Endothelial cell of umbilical vein (primary cell): ENCODE data around the gene COQ3. TPM values are rescaled to one million over a fixed set of nuclear protein-coding genes. Genes with fewer than 3 reads are reported as not detected.

Experiments
- BruUV-seq: library from RNA; stranded (reverse); fragments of 400-500 nt; replicated peaks from 2 replicates; lab custom pipeline; 2021; lab: Mats Ljungman, UMichigan
- CTCF ChIA-PET: fragments of 300-600, 350-600 bp; sonication (Branson Sonifier 250); formaldehyde crosslinking; loops from one replicate; lab custom pipeline; 2021; ENCODE audit warnings: antibody characterized with exemption, inconsistent platforms; lab: Charles Lee
- POLR2A ChIA-PET: fragments of 300-600, 350-600 bp; sonication (Branson Sonifier 250); formaldehyde crosslinking; loops from one replicate; lab custom pipeline; 2021; ENCODE audit warnings: antibody characterized with exemption, inconsistent platforms; lab: Charles Lee
- DNase-seq: peaks from one replicate; pipeline ENCODE4 v3.0.0-alpha.2; 2011; ENCODE audit warnings: low read depth, low spot score
- FAIRE-seq: peaks from 2 replicates; lab custom pipeline; 2011; peaks lifted over from hg19 to GRCh38; lab: Jason Lieb, UNC
- H2AFZ ChIP-seq: 2 replicates; pipeline ENCODE4 v1.6.0; 2012; ENCODE audit warnings: low read depth, low read length, control low read depth, inconsistent platforms
- H3K27ac ChIP-seq: 2 replicates; pipeline ENCODE4 v1.5.1; 2011; ENCODE audit warnings: low read depth, mild to moderate bottlenecking, control low read depth, low read length, moderate library complexity; ENCODE audit not compliant: insufficient read depth
- H3K27me3 ChIP-seq, 2 experiments: 2 replicates each; pipeline versions ENCODE4 v1.6.0 to v1.6.1; 2011; ENCODE audit warnings: low read length in 2 of 2, mixed read lengths in 1 of 2; ENCODE audit not compliant: control insufficient read depth in 2 of 2, insufficient read depth in 2 of 2
- H3K36me3 ChIP-seq, 2 experiments: 2 replicates in 1 of 2; 3 replicates in 1 of 2; pipeline ENCODE4 v1.5.1; 2011; ENCODE audit warnings: low read length in 2 of 2, mild to moderate bottlenecking in 1 of 2, moderate library complexity in 1 of 2; ENCODE audit not compliant: control insufficient read depth in 2 of 2, insufficient read depth in 2 of 2; ENCODE audit errors: extremely low read depth in 1 of 2
- H3K4me1 ChIP-seq: 3 replicates; pipeline ENCODE4 v1.5.1; 2011; ENCODE audit warnings: mild to moderate bottlenecking, low read length; ENCODE audit not compliant: control insufficient read depth, insufficient read depth; ENCODE audit errors: extremely low read depth
- H3K4me2 ChIP-seq: 2 replicates; pipeline ENCODE4 v1.6.1; 2011; ENCODE audit warnings: low read length, control low read depth, mixed read lengths; ENCODE audit not compliant: insufficient read depth
- H3K4me3 ChIP-seq, 3 experiments: fragments of 200-600 bp in 1 of 3; sonication (generic), shearing (Covaris generic) in 1 of 3; replicated peaks in 1 of 3; 2 replicates each; pipeline ENCODE4 v1.5.1; 2011 to 2016; ENCODE audit warnings: control low read depth in 3 of 3, low read length in 3 of 3, mild to moderate bottlenecking in 2 of 3, inconsistent platforms in 1 of 3, low read depth in 1 of 3, moderate library complexity in 1 of 3; ENCODE audit not compliant: insufficient read depth in 1 of 3
- H3K79me2 ChIP-seq: 2 replicates; pipeline ENCODE4 v1.6.0; 2012; ENCODE audit warnings: low read length, inconsistent platforms; ENCODE audit not compliant: control insufficient read depth, insufficient read depth
- H3K9ac ChIP-seq: replicated peaks from 2 replicates; pipeline ENCODE3; 2011; ENCODE audit warnings: low read length, control low read depth; ENCODE audit not compliant: insufficient read depth; ENCODE audit errors: extremely low read depth
- H3K9me1 ChIP-seq: replicated peaks from 3 replicates; pipeline ENCODE4 v1.6.0; 2011; ENCODE audit warnings: mild to moderate bottlenecking, low read length; ENCODE audit not compliant: control insufficient read depth, insufficient read depth; ENCODE audit errors: extremely low read depth
- H3K9me3 ChIP-seq: replicated peaks from 2 replicates; pipeline ENCODE4 v1.5.1; 2012; ENCODE audit warnings: low read length, inconsistent platforms; ENCODE audit not compliant: control insufficient read depth, insufficient read depth
- H4K20me1 ChIP-seq: replicated peaks from 2 replicates; pipeline ENCODE3; 2011; ENCODE audit warnings: mild to moderate bottlenecking, low read length; ENCODE audit not compliant: control insufficient read depth, insufficient read depth; ENCODE audit errors: extremely low read depth
- EZH2 ChIP-seq: IDR thresholded peaks from 2 replicates; pipeline ENCODE4 v1.6.1; 2012; ENCODE audit warnings: borderline replicate concordance, low read depth, mild to moderate bottlenecking, moderate library complexity, low read length, inconsistent platforms; ENCODE audit not compliant: severe bottlenecking
- FOS ChIP-seq: IDR thresholded peaks from 2 replicates; pipeline ENCODE4 v1.6.1; 2011; ENCODE audit warnings: mild to moderate bottlenecking, low read length, moderate library complexity, borderline replicate concordance; ENCODE audit not compliant: insufficient read depth
- GATA2 ChIP-seq: IDR thresholded peaks from 2 replicates; pipeline ENCODE4 v1.7.0; 2011; ENCODE audit warnings: low read depth, mild to moderate bottlenecking, moderate library complexity, mixed read lengths, low read length; ENCODE audit not compliant: insufficient read length, insufficient read depth
- JUN ChIP-seq: IDR thresholded peaks from 2 replicates; pipeline ENCODE4 v1.6.1; 2011; ENCODE audit warnings: borderline replicate concordance, low read depth; ENCODE audit not compliant: insufficient read length, insufficient read depth
- MYC ChIP-seq: IDR thresholded peaks from one replicate; pipeline ENCODE4 v1.6.1; 2011; ENCODE audit warnings: mild to moderate bottlenecking, low read depth, low read length
- POLR2A ChIP-seq: IDR thresholded peaks from 2 replicates; pipeline ENCODE4 v1.6.1; 2012; ENCODE audit warnings: low read depth, mild to moderate bottlenecking, control low read depth, low read length
- POLR2AphosphoS5 ChIP-seq: IDR thresholded peaks from 2 replicates; pipeline ENCODE4 v1.6.1; 2012; ENCODE audit warnings: low read depth, mild to moderate bottlenecking, control low read depth, low read length, moderate library complexity; ENCODE audit not compliant: insufficient read depth
- dilution Hi-C: fragments of 300-500 bp; cut with MboI; formaldehyde crosslinking; loops from one replicate; pipeline ENCODE4 v1.15.0; 2019; ENCODE audit warnings: low sequenced_read_pairs; ENCODE audit not compliant: extremely low pct_ligation_motif_present
- intact Hi-C: fragments of 100-400 bp; cut with micrococcal nuclease; formaldehyde crosslinking; loops from one replicate; pipeline ENCODE4 v1.10.0; 2022
- polyA plus RNA-seq, 4 experiments: library from polyadenylated mRNA; depleted of rRNA in 3 of 4; stranded (reverse) in 3 of 4; unstranded in 1 of 4; fragments of >200 nt; gene quantifications; 2 replicates each; pipeline versions ENCODE4 v1.2.1 to v1.2.3, GENCODE V29; 2011 to 2012; ENCODE audit warnings: missing spikeins in 1 of 4
- total RNA-seq: library from RNA; stranded (reverse); gene quantifications from 2 replicates; pipeline ENCODE4 v1.2.3, GENCODE V29; 2021
- TF ChIP-seq, protein P1 (sequence below): IDR thresholded peaks from 2 replicates; pipeline ENCODE4 v1.6.1; 2011; ENCODE audit not compliant: insufficient read depth, insufficient read length
- TF ChIP-seq, protein P2 (sequence below), 2 donors: IDR thresholded peaks; 1 replicate in 1 of 2; 2 replicates in 1 of 2; pipeline ENCODE4 v1.5.1; 2011; ENCODE audit warnings: low read length in 2 of 2, mild to moderate bottlenecking in 2 of 2, moderate library complexity in 2 of 2, control low read depth in 1 of 2, inconsistent platforms in 1 of 2, low read depth in 1 of 2; ENCODE audit not compliant: insufficient read depth in 1 of 2; ENCODE audit errors: extremely low read depth in 1 of 2

COQ3 gene
- total and polyA plus RNA-seq, 2 donors (not counting 3 experiments of a cell fraction or from before 2014, with no cell fraction given): 4.0 to 7.5 TPM

DNA sequence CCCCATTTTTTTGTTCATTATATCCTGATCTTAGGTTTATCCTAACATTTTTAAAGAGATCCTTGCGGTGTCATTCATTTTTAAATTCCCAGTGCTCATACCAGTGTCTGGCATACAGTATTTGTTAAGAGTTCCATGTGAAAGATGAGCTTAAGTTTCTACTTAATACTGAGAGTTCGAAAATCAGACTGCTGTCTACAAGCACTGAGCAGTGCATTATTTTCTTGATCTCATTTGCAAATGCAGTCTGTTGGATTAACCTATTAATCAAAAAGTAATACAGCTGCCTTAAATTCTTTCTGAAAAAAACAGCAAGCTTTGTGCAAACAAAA lies 663 bp downstream of the COQ3 start:
- Histone ChIP-seq H2AFZ (peak overlapping the region; percentile 88), H3K4me2 (peak overlapping the region; percentile 86), H3K4me1 (peaks cover 5% of the 10 kb centered on the region), H3K36me3 (no peaks in the 10 kb centered on the region), H3K9me3 (no peaks in the 10 kb centered on the region), H4K20me1 (no peaks in the 10 kb centered on the region), H3K27ac (peak overlapping the region; percentile 81), H3K9me1 (no peaks in the 10 kb centered on the region), H3K27me3 (no peaks in the 10 kb centered on the region), H3K9ac (peak overlapping the region; percentile 94), H3K79me2 (no peaks in the 10 kb centered on the region), H3K4me3 (peak overlapping the region; percentile 59 to 98 (median 84))
- intact Hi-C loops (loop anchor here (1.0 to 2.0 kb wide), 4 partner anchors 8 to 63 kb away; partner anchors contain the start of gene FAXC), dilution Hi-C loops (no loop called here)
- CTCF ChIA-PET: interaction anchor here (0.7 to 4.3 kb wide), 12 partner anchors 9 to 175 kb away, joined by 3 to 30 read pairs (median 4); partner anchors contain the start of genes CCNC and PNISR
- BruUV-seq: no TSS peak
- FAIRE-seq (peak; percentile 53), DNase-seq (no peak)
- TF ChIP-seq, protein P1, sequence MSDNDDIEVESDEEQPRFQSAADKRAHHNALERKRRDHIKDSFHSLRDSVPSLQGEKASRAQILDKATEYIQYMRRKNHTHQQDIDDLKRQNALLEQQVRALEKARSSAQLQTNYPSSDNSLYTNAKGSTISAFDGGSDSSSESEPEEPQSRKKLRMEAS: no peak
- TF ChIP-seq JUN: no peak
- TF ChIP-seq, protein P2, sequence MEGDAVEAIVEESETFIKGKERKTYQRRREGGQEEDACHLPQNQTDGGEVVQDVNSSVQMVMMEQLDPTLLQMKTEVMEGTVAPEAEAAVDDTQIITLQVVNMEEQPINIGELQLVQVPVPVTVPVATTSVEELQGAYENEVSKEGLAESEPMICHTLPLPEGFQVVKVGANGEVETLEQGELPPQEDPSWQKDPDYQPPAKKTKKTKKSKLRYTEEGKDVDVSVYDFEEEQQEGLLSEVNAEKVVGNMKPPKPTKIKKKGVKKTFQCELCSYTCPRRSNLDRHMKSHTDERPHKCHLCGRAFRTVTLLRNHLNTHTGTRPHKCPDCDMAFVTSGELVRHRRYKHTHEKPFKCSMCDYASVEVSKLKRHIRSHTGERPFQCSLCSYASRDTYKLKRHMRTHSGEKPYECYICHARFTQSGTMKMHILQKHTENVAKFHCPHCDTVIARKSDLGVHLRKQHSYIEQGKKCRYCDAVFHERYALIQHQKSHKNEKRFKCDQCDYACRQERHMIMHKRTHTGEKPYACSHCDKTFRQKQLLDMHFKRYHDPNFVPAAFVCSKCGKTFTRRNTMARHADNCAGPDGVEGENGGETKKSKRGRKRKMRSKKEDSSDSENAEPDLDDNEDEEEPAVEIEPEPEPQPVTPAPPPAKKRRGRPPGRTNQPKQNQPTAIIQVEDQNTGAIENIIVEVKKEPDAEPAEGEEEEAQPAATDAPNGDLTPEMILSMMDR (IDR thresholded peaks at IDR 0.05; ENCODE audit: extremely low read depth in 1 of 2, insufficient read depth in 1 of 2, low read depth in 1 of 2, low read length in 2 of 2): no peak
- TF ChIP-seq MYC: no peak
- TF ChIP-seq EZH2: no peak
- no peak for TF ChIP-seq GATA2
- no peak for TF ChIP-seq POLR2AphosphoS5
- TF ChIP-seq FOS: no peak
- TF ChIP-seq POLR2A: no peak
- POLR2A ChIA-PET: interaction anchor here (0.9 to 1.4 kb wide), 6 partner anchors 9 to 175 kb away, joined by 3 to 6 read pairs (median 3); partner anchors contain the start of gene CCNC
